HepG2 (cell line): ENCODE results near the gene WDR59. TPM values are rescaled to one million over a fixed set of nuclear protein-coding genes. Genes with fewer than 3 reads are reported as not detected.

Experiments used
- DPF2 ChIP-seq: sonication (generic); formaldehyde crosslinking; IDR thresholded peaks from 2 replicates; pipeline ENCODE4 v1.4.0; 2020; ENCODE audit warnings: mild to moderate bottlenecking, low read depth, missing genetic modification reagents, borderline replicate concordance
- GZF1 ChIP-seq: sonication (generic); formaldehyde crosslinking; IDR thresholded peaks from 2 replicates; pipeline ENCODE4 v1.5.1; 2020; ENCODE audit warnings: mild to moderate bottlenecking, missing genetic modification reagents
- HCFC1 ChIP-seq: fragments of 150-350 bp; IDR thresholded peaks from 2 replicates; pipeline ENCODE4 v1.6.1; 2014; ENCODE audit warnings: low read depth, low read length
- HIVEP1 ChIP-seq: sonication (generic); formaldehyde crosslinking; IDR thresholded peaks from 2 replicates; pipeline ENCODE4 v1.4.0; 2020; ENCODE audit warnings: mild to moderate bottlenecking, missing genetic modification reagents
- HNF4A ChIP-seq: sonication (generic); formaldehyde crosslinking; IDR thresholded peaks from 2 replicates; pipeline ENCODE4 v1.4.0; 2020; ENCODE audit warnings: missing genetic modification reagents
- MAX ChIP-seq: IDR thresholded peaks from 2 replicates; pipeline ENCODE4 v1.6.1; 2012; ENCODE audit warnings: inconsistent platforms
- NFAT5 ChIP-seq: sonication (generic); formaldehyde crosslinking; IDR thresholded peaks from 2 replicates; pipeline ENCODE4 v1.4.0; 2020; ENCODE audit warnings: missing genetic modification reagents
- PHF20 ChIP-seq: sonication (generic); formaldehyde crosslinking; IDR thresholded peaks from 2 replicates; pipeline ENCODE4 v1.5.0; 2020; ENCODE audit warnings: mild to moderate bottlenecking, missing genetic modification reagents
- SP1 ChIP-seq, 2 experiments: fragments of 450-650 bp in 1 of 2; sonication (generic) in 1 of 2; formaldehyde crosslinking in 1 of 2; IDR thresholded peaks; 2 replicates each; pipeline versions ENCODE4 v1.4.0 to v1.6.1; 2016 to 2020; ENCODE audit warnings: missing genetic modification reagents in 1 of 2
- TP53 ChIP-seq: sonication (generic); formaldehyde crosslinking; conservative IDR thresholded peaks from 2 replicates; pipeline ENCODE4 v1.4.0; 2020; ENCODE audit warnings: missing genetic modification reagents
- ZFP37 ChIP-seq: sonication (generic); formaldehyde crosslinking; IDR thresholded peaks from 2 replicates; pipeline ENCODE4 v1.4.0; 2020; ENCODE audit warnings: missing genetic modification reagents, borderline replicate concordance
- ZNF180 ChIP-seq: sonication (generic); formaldehyde crosslinking; IDR thresholded peaks from 2 replicates; pipeline ENCODE4 v1.4.0; 2020; ENCODE audit warnings: low read depth, missing genetic modification reagents, borderline replicate concordance
- ZNF296 ChIP-seq: sonication (generic); formaldehyde crosslinking; conservative IDR thresholded peaks from 2 replicates; pipeline ENCODE4 v1.5.0; 2020; ENCODE audit warnings: mild to moderate bottlenecking, missing genetic modification reagents
- ZNF891 ChIP-seq: sonication (generic); formaldehyde crosslinking; IDR thresholded peaks from 2 replicates; pipeline ENCODE4 v1.5.0; 2020; ENCODE audit warnings: mild to moderate bottlenecking, missing genetic modification reagents
- polyA plus RNA-seq, 8 experiments: library from polyadenylated mRNA; depleted of rRNA in 3 of 8; stranded (reverse) in 7 of 8; unstranded in 1 of 8; fragments of >200 nt; fragmentation: Illumina TruSeq in 4 of 8; extraction: Trizol in 4 of 8; gene quantifications; 2 replicates each; pipeline versions ENCODE4 v1.2.1 to v1.2.3, GENCODE V29; 2011 to 2016; ENCODE audit warnings: low read depth in 4 of 8, missing spikeins in 1 of 8, mixed read lengths in 1 of 8; ENCODE audit not compliant: insufficient read depth in 1 of 8
- total RNA-seq, 5 experiments: library from RNA; depleted of rRNA; stranded (reverse); fragments of >200 nt; fragmentation: Illumina TruSeq; extraction: Trizol; gene quantifications; 2 replicates each; pipeline ENCODE4 v1.2.3, GENCODE V29; 2016; ENCODE audit warnings: low read depth in 1 of 5
- TF ChIP-seq, protein P1 (sequence below): sonication (generic); formaldehyde crosslinking; IDR thresholded peaks from 2 replicates; pipeline ENCODE4 v1.5.0; 2020; ENCODE audit warnings: mild to moderate bottlenecking, missing genetic modification reagents, borderline replicate concordance
- TF ChIP-seq, protein P2 (sequence below): sonication (generic); formaldehyde crosslinking; conservative IDR thresholded peaks from 2 replicates; pipeline ENCODE4 v1.4.0; 2020; ENCODE audit warnings: missing genetic modification reagents

The WDR59 gene
- total and polyA plus RNA-seq, 2 of the 13 experiments (the other 11 are each of a cell fraction or from before 2014, with no cell fraction given): 65.2 to 306 TPM

DNA sequence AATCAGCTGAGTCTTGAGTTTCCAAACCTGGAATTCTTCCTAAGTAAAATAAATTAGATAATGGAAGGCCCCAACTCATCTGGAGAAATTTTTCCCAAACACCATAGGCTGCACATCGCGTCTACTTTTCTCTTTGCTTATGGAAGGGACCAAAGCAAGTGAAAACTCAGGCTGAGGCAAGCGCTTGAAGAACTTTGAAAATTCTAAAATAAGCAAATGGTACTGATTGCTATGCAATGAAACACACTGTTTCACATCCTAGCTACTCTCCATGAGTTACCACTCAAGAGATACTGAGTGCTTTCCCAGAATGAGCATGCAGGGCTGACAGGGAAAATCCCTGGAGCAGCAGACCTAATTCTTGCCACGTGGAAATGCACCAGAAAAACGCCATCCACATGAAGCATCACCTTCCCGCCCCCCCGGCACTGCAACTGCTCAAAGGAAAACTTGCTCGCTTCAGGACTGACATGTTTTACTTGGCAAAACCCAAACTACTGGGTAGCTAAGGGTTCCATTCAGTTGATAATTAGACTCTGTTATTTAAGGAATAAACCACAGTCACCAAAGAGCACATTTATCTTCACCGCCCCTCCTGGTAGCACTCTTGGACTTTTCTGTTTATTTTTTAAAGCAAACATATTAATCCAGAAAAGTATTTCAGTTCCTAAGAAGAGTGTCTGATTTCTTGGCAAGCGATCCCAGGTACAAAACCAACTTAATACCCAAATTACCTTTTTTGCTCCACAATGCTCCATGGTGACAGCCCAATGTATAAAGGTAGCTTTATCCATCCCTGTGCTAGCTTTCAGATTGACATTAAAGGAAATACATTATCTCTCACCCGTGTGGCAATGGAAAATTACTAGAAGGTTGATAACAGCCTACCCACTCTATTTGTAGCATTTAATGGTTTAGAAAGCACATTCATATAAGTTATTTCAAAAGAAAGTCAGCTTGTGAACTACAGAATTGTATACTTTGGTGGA, 62.5 kb downstream of the WDR59 start (continued):
- TF ChIP-seq, protein P1, sequence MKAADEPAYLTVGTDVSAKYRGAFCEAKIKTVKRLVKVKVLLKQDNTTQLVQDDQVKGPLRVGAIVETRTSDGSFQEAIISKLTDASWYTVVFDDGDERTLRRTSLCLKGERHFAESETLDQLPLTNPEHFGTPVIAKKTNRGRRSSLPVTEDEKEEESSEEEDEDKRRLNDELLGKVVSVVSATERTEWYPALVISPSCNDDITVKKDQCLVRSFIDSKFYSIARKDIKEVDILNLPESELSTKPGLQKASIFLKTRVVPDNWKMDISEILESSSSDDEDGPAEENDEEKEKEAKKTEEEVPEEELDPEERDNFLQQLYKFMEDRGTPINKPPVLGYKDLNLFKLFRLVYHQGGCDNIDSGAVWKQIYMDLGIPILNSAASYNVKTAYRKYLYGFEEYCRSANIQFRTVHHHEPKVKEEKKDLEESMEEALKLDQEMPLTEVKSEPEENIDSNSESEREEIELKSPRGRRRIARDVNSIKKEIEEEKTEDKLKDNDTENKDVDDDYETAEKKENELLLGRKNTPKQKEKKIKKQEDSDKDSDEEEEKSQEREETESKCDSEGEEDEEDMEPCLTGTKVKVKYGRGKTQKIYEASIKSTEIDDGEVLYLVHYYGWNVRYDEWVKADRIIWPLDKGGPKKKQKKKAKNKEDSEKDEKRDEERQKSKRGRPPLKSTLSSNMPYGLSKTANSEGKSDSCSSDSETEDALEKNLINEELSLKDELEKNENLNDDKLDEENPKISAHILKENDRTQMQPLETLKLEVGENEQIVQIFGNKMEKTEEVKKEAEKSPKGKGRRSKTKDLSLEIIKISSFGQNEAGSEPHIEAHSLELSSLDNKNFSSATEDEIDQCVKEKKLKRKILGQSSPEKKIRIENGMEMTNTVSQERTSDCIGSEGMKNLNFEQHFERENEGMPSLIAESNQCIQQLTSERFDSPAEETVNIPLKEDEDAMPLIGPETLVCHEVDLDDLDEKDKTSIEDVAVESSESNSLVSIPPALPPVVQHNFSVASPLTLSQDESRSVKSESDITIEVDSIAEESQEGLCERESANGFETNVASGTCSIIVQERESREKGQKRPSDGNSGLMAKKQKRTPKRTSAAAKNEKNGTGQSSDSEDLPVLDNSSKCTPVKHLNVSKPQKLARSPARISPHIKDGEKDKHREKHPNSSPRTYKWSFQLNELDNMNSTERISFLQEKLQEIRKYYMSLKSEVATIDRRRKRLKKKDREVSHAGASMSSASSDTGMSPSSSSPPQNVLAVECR (CRISPR knock-in tag): no peak
- TF ChIP-seq HNF4A (CRISPR knock-in tag): peak; percentile 75
- TF ChIP-seq DPF2: peak; percentile 33; the same call in 1 of the 2 replicates
- TF ChIP-seq TP53 (CRISPR knock-in tag): no peak
- TF ChIP-seq HCFC1: no peak
- no peak for TF ChIP-seq ZNF891
- TF ChIP-seq PHF20 (CRISPR knock-in tag): no peak
- TF ChIP-seq ZNF180 (CRISPR knock-in tag): no peak
- TF ChIP-seq GZF1: peak; percentile 19; the same call in 1 of the 2 replicates
- TF ChIP-seq NFAT5 (CRISPR knock-in tag): peak; percentile 38; the same call in 1 of the 2 replicates
- TF ChIP-seq ZNF296 (CRISPR knock-in tag): no peak
- TF ChIP-seq, protein P2, sequence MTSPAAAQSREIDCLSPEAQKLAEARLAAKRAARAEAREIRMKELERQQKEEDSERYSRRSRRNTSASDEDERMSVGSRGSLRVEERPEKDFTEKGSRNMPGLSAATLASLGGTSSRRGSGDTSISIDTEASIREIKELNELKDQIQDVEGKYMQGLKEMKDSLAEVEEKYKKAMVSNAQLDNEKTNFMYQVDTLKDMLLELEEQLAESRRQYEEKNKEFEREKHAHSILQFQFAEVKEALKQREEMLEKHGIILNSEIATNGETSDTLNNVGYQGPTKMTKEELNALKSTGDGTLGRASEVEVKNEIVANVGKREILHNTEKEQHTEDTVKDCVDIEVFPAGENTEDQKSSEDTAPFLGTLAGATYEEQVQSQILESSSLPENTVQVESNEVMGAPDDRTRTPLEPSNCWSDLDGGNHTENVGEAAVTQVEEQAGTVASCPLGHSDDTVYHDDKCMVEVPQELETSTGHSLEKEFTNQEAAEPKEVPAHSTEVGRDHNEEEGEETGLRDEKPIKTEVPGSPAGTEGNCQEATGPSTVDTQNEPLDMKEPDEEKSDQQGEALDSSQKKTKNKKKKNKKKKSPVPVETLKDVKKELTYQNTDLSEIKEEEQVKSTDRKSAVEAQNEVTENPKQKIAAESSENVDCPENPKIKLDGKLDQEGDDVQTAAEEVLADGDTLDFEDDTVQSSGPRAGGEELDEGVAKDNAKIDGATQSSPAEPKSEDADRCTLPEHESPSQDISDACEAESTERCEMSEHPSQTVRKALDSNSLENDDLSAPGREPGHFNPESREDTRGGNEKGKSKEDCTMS (CRISPR knock-in tag): no peak
- TF ChIP-seq MAX: peak; percentile 88
- no peak for TF ChIP-seq SP1 (IDR thresholded peaks at IDR 0.05)
- TF ChIP-seq SP1 (CRISPR knock-in tag; IDR thresholded peaks at IDR 0.05): no peak
- no peak for TF ChIP-seq HIVEP1 (CRISPR knock-in tag)
- TF ChIP-seq ZFP37: no peak; the same call in 1 of the 2 replicates
